ENCODE results near the gene PRKCA.
"Not testable (repeated sequence)": the region's sequence is repeated elsewhere in the genome, so short reads cannot be mapped to it uniquely, and the experiment has no call there.

The PRKCA gene

DNA sequence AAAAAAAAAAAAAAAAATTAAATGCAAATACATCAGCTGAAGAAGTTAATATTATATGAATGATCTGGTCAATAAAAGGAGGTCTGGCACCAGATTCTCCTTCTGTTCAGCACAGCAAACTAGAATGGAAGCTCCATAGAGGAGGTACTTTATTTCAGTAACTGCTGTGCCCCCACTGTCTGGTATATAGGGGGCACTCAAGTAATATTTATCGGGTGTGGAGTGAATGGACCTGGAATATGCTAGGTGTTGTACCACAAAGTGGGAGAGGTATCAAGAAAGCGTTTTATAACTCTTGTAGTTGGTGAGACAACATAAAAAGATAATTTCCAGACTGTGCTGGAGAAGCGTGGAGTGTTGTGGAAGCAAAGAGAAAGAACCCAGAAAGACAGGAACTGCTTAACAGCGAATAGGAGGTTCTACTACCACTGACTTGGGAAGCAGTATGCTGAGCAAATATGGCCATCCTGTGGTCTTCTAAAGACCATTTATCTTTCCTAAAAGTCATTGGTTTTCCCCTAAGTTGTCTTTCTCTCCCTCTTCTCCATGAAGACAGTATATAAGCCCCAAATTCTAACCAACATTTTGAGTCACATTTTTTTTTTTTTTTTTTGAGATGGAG is 12.2 kb upstream of the PRKCA start:
- DNase-seq (ENCODE audit: low read depth in 4 of 4, low spot score in 1 of 4) = no peak

DNA sequence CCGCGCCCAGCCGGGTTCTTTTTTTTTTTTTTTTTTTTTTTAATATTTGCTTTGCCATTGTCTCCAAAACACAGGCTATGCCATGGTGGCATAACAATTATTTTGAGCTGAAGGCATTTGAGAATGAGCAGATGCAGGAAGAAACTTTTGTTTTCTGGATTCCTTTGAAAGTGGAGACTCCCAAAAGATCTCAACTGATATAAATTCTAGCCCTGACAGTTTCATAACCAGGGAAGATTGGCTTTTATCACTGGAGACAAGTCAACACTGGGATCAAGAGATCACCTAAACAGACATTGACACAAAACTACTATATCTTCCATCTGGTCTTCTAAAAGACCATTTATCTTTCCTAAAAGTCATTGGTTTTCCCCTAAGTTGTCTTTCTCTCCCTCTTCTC is 10.1 kb upstream of the PRKCA start:
- DNase-seq (ENCODE audit: low read depth in 4 of 4, low spot score in 1 of 4) = no peak

DNA sequence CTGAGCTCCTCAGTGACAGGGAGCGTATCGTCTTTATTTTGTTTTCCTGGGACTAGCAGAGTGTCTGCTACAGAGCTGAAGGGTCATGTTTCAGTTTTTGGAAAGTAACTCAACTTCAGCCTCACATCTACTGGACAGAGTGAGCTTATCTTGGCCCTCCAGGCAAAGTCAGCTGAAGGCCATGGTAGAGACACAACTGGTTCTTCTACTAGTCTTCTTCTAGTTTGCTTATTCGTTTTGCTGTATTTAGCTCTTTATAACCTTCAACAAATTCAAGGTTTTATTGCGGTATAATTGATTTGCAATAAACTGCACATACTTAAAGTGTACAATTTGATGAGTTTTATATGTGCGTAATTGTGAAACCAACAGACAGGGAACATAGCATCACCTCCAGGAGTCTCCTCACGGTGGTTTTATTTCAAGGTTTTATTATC is 6.1 kb upstream of the PRKCA start:
- no peak for DNase-seq (ENCODE audit: low read depth in 4 of 4, low spot score in 1 of 4)

DNA sequence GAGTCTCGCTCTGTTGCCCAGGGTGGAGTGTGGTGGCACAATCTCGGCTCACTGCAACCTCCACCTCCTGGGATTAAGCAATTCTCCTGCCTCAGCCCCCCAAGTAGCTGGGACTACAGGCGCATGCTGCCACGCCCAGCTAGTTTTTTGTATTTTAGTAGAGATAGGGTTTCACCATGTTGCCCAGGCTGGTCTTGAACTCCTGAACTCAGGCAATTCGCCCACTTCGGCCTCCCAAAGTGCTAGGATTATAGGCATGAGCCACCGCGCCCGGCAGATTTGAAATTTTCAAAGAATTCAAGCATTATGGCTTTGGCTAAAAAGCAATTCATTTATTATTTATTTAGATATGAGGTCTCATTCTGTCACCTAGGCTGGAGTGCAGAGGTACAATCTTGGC is 5.0 kb upstream of the PRKCA start:
- not testable (repeated sequence) for DNase-seq (ENCODE audit: low read depth in 4 of 4, low spot score in 1 of 4)

DNA sequence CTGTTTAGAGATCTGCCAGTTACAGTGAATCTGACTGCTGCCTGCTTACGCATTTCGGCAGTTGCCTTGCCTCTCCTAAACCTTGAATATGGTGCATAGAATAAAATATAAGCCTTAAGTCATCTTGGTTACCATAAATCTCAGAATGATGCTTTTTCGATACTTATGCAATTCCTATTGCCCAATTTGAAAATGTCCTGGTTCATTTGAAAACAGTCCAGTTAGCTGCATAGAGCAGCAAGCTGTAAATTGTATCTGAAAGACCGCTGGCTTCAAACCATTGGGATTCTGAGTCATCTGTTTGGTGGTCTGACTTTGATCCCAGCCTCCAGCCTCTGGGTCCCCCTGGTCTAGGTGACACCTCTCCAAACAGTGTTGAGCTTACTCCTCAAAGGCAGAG is 2.7 kb upstream of the PRKCA start:
- no peak for DNase-seq (ENCODE audit: low read depth in 4 of 4, low spot score in 1 of 4)

DNA sequence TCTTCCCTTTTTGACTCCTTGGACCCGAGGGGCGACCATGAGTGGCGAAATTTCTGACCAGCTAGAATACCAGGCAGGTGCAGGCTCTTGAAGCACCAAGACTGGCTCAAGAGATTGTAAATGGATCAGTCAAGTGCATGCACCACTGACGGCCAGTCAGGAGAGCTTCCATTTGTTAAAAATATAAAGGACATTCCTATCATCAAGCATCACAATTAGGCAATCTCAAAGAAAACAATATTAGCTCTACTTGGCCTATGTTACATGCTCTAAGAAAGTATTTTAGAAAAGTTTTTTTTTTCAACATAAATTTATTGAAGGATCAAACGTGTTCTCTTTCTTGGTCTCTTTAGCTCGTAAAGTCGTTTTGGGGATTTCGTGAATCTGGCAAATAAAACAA is 1.5 kb upstream of the PRKCA start:
- no peak for DNase-seq (ENCODE audit: low read depth in 4 of 4, low spot score in 1 of 4)

DNA sequence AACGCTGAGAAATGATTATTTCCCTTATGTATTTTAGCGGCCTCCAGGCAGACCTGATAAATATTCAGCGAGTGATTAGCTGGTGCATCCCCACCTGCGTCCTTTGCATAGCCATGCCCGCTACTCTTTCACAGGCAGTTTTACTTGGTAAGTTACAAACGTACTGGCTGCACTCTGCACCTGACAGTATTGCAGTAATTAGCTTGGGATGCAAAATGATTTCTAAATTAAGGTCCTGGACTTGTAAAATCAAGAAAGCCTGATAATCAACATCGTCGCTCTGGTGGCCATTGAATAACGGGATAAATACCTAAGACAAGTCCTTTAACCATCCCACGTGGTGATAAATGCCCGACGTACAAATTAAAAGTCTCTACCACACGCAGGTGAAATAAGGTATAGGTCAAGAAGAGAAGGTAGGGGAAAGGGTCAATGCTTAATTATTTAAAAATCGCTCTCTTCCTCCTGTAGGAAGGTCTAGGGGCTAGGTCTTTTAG is 998 bp upstream of the PRKCA start:
- DNase-seq (ENCODE audit: low read depth in 4 of 4, low spot score in 1 of 4) = no peak

DNA sequence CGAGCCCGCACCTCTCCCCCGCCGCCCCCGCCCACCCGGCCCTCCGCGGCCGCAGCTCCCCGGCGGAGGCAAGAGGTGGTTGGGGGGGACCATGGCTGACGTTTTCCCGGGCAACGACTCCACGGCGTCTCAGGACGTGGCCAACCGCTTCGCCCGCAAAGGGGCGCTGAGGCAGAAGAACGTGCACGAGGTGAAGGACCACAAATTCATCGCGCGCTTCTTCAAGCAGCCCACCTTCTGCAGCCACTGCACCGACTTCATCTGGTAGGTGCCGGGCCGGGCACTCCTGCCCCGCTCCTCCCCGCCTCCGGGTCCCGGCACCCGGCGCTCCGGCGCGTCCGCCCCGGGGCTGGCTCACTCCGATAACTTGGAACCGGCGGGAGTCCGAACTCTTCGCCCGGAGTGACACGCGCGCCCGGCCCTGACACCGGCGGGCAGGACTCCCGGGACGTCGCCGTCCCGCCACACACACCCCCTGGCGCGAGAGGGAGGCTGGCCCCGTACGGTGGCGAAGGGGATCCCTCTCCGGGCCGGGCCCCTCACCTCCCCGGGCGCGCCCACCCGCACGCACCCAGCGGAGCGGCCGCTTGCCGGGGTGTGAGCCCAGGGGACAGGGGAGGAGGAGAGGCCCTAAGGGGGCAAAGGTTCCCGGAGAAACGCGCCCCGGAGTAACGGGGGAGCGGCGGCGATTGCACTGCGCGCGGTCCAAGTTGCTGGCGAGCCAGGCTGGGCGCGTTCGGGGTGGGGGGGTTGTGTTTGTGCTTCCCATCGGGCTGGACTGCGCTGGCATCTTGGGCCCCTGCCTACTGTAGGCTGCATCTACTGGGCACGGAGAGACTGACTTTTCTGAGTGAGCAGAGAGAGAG is 581 bp downstream of the PRKCA start:
- DNase-seq (ENCODE audit: low read depth in 4 of 4, low spot score in 1 of 4) = peak in 2 of 4 experiments; percentile 37 to 40

DNA sequence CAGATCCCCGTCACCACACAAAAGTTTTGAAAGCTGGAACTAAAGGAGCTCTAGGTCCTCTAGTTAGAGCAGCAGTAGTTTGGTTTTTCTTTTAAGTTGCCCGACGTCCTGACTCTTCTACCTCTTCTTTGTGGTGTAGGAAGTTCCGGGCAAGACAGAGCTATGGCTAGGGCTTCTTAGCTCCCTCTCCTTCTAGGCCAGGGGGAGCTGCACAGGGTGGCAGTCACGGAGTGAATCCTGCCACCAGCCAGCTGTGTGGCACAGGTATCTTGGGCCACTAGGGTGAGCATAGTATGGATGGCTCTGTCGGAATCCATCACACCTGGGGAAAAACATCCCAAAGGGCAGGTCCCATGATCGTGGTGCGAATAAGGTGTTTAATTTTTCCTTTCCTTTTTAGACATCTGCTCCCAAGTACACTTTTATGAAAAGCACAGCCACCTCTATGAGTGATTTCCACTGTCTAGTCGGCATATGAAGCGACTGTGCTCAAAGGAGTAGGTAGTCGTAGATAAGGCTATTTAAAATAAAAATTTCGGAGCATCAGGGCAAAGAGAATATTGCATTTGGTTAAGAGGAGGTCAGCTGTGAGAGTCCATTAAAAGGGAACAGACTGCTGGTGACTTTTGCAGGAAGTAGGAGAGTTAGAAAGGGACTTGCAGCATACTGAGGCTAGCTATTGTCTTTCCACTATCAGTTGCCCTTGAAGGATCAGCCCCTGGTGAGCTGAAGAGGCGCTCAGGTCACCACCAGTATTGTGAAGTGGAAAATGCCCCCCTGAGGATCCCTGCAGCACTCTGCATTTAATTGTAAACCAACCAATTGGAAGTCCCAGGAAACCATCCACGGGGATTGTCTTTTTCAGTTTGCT is 2.1 kb downstream of the PRKCA start:
- DNase-seq (ENCODE audit: low read depth in 4 of 4, low spot score in 1 of 4) = no peak

DNA sequence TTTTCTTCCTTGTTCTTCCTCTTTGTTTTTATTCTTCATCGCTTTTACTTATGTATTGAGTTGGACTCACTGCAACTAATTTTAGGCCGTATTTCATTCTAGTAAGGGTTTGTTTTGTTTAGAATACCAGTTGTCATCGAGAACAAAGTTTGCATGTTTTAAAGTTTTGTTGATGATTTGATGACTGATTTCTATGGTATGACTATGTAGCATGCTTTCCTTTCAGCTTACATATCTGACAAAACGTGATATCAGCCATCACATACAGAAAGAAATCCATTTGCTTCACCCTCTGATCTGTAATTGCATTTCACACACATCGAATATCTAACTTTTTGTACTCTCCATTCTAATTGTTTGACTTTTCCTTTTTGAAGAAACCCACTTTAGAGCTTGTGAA is 4.0 kb downstream of the PRKCA start:
- DNase-seq (ENCODE audit: low read depth in 4 of 4, low spot score in 1 of 4) = no peak

DNA sequence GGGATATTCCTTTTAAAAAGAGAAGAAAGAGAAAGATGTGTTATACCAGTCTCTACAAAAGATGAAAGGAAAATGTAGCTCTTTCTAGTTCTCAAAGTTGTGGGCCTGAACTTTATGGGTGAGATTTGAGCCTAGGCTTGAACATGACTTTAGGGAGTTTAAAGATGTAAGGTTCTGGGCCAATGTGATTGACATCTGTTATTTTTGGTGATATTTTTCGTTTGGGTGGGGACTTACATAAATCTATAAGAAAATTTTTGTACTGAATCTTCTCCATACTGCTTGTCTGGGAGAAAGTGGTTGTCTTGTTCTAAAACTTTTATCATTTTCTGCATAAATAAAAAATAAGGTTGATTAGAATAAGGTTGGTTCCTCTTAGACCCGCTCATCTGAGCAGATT is 4.8 kb downstream of the PRKCA start:
- no peak for DNase-seq (ENCODE audit: low read depth in 4 of 4, low spot score in 1 of 4)

DNA sequence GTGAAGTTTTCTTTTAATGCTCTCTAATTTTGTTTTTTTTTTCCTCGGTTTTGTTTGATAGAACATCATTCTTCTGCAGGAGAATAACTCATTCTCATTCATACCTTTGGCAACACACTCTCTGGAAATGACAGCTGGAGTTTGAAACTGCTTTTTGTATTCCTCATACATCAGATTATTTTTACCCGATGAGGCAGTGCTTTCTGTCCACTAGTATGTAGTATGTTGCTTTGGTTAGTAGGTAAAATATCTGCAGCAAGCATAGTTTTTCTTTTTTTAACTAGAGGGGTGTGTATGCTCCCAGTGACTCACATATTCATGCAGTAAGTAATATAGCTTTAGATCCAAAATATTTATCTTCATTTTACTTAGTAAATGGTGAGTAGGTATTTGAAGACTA is 6.4 kb downstream of the PRKCA start:
- no peak for DNase-seq (ENCODE audit: low read depth in 4 of 4, low spot score in 1 of 4)

DNA sequence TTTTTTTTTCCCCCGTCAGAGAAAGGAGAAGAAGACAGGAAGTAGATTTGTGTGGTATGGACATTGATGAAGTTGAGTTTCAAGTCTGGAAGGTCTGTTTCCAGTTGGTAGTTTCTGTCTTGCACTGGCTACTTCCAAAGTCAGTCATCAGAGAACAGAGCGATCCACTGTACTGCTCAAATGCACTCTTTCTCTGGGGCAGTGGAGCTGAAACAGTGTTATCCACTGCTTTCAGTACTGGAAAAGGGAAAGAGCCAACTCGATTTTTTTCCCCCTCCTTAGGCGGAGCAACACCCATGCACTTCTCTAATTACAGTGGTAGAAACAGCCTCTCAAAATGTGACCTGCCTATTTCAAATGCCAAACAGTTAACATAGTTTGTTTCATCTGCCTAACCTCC is 7.4 kb downstream of the PRKCA start:
- DNase-seq (ENCODE audit: low read depth in 4 of 4, low spot score in 1 of 4) = no peak

DNA sequence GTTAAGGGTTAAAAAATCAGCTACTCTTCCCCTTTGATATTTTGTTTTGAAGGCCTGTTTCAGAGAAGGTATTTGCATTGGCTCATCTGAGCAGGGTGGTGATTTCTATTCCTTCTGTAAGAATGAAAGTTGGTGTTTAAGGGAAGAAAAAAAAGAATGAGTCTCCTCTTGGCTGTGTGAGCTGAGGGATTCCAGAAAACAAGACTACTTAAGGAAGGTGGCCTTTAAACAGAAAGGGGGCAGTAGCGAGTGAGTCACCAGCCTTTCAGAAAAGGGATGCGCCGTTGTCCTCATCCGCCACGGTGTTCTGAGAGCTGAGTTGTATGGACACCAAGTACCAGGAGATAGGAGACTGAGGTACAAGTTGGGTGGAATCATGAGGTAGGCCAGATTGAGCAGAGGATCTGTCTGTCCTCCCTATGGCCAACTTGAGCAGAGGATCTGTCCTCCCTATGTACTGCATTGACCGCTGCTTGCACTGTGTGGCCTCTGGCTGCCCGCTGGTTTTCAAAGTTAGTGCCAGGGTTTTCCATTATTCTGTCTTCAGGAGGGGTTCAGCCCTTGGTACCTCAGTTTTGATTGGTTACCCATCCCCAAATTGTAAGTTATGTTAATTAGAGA is 8.2 kb downstream of the PRKCA start:
- no peak for DNase-seq (ENCODE audit: low read depth in 4 of 4, low spot score in 1 of 4)

DNA sequence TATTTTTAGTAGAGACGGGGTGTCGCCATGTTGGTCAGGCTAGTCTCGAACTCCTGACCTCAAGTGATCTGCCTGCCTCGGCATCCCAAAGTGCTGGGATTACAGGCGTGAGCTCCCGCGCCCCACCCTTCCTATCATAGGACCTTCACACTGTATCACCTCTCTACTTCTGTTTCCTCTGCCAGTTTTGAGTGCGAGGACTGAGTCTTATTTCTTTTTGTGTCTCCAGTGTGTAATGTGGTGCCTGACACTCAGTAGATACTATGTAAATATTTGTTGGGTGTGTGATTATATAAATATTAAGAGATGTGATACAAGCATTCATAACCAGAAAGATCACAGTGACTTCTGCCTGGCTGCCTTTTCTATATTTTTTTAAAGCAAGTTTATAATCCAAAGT is 10.5 kb downstream of the PRKCA start:
- no peak for DNase-seq (ENCODE audit: low read depth in 4 of 4, low spot score in 1 of 4)

DNA sequence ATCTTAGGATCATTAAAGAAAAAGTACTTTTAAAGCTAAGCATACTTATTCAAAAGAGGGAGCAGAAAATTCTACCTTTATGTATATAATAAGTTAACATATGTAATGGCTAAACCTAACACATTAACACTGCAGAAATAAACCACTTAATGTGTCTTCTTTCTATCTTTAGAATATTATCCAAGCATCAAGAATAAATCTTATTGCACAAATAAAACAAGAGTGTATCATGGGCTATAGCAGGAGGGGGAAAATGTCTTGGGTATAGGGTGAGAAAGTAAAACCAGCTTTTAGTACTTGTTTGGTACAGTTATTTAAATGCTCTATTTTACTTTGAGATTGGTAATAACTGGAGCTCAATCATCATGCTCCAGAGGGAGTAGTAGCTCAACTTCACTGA is 10.9 kb downstream of the PRKCA start:
- no peak for DNase-seq (ENCODE audit: low read depth in 4 of 4, low spot score in 1 of 4)

DNA sequence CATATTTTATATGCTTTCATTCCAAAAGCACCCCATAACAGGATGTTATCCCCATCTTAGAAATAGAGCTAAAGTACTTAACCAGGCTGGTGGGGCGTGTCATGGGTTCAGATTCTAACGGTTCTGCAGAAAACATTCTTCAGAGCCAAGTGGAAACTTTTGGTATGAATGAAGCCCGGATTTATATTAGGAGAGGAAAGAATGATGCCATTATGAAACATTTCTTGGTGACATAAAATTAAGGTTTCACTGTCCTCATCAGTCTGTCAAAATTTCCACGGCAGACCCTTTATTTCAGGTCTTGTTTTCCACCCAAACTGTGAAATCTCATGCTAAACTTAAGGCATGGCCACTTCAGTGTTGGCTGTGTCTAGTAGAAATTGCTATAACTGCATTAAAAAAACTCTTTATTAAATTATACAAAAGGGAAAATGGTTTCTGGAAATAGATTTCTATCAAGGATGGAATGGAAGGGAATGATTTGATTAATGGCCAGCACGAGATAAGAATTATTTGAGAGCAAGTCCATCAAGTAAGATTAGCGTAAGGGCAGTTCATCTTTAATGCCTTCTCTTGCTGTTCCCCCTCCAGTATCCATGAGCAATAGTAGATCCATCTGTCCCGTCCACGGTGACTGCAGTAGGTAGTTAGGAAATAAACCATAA is 11.7 kb downstream of the PRKCA start:
- peak in 1 of 4 experiments; percentile 43 for DNase-seq (ENCODE audit: low read depth in 4 of 4, low spot score in 1 of 4)

DNA sequence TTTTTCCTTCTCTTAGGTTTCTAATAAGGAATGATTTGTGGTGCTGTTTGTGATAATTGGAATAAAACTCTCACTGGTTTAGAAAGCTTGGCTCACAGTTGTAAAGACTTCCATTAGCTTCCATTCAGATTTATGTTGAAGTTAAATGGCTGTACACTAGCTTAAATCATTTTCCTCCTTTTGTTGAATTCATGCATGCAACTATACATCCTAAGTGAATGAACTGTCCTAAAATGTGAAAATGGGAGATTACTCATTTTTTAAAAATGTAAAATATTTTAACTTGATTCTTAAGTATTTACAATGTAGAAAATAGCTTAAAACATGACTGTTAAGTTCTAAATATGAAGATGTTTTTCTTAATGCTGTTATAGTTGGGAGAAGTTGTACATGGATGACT is 15.2 kb downstream of the PRKCA start:
- no peak for DNase-seq (ENCODE audit: low read depth in 4 of 4, low spot score in 1 of 4)

DNA sequence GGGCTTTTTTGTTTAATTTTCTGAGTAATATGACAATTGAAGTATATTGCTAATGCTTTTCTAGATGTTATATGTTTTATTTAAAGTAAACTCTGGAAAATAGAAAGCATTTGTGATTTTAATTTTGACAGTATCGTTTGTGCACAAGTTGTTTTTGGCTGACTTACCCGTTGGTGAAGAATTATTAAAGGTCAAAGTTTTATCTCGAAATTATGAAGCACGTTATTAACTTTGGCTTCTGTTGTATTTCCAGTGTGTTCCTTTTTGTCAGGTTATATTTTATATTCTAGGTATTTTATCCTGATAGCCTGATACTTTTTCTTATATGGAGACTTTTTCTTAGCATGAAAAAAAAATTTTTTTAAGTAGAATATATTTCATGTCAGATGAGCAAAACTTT is 16.8 kb downstream of the PRKCA start:
- no peak for DNase-seq (ENCODE audit: low read depth in 4 of 4, low spot score in 1 of 4)

DNA sequence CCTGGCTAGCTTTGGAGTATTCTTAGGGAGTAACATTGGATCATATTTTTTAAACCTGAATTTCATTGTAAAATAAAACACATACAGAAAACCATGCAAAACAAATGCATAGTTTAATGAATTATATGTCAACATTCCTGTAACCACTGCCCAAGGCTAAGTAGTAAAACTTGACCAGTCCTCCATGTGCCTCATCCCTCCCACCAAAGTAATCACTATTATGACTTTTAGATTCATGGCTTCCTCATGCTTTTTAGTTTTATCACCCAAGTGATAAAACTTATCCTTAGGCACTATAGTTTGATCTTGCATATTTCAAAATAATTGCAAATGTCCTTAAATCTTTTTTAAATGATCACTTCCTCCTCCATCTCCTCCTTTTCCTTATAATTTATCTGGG is 20.4 kb downstream of the PRKCA start:
- DNase-seq (ENCODE audit: low read depth in 4 of 4, low spot score in 1 of 4) = no peak

Data from stimulated activated CD4-positive, alpha-beta T cell treated with anti-CD3 and anti-CD28 coated beads, Interleukin-1b, Interleukin-23, amount 100 ng/mL, for 24 hours (primary cell).